ENCODE measurements around the gene PDAP1. TPM values are rescaled to one million over a fixed set of nuclear protein-coding genes. Genes with fewer than 3 reads are reported as not detected.
A peak's percentile ranks its signal among the peaks of the same experiment; 100 is the strongest.
"Not testable (repeated sequence)": the region's sequence is repeated elsewhere in the genome, so short reads cannot be mapped to it uniquely, and the experiment has no call there.

PDAP1 gene
- total and polyA plus RNA-seq, 8 donors, result 27.8 to 84.6 (median 39.8) TPM

GRCh38 chr7:99363286-99363685, 45.1 kb downstream of the PDAP1 start:
- DNase-seq (no peak), FAIRE-seq (no peak), ATAC-seq (no peak)
- 93 to 96% methylated on average over 5 of the region's 5 CpGs for WGBS, 2 donors
- H3K27me3 ChIP-seq, result no peaks in the 10 kb centered on the region
- peaks cover 3 to 61% (median 22%) of the 10 kb centered on the region in 3 donors for H3K36me3 ChIP-seq
- intact Hi-C loops (cut with DNase I), result no loop called here
- H3K4me1 ChIP-seq, result no peaks in the 10 kb centered on the region
- no peaks in the 10 kb centered on the region for H3K9me3 ChIP-seq
- H3K27ac ChIP-seq, result no peak overlapping the region
- no peak overlapping the region for H3K4me3 ChIP-seq
- TF ChIP-seq, protein P1, sequence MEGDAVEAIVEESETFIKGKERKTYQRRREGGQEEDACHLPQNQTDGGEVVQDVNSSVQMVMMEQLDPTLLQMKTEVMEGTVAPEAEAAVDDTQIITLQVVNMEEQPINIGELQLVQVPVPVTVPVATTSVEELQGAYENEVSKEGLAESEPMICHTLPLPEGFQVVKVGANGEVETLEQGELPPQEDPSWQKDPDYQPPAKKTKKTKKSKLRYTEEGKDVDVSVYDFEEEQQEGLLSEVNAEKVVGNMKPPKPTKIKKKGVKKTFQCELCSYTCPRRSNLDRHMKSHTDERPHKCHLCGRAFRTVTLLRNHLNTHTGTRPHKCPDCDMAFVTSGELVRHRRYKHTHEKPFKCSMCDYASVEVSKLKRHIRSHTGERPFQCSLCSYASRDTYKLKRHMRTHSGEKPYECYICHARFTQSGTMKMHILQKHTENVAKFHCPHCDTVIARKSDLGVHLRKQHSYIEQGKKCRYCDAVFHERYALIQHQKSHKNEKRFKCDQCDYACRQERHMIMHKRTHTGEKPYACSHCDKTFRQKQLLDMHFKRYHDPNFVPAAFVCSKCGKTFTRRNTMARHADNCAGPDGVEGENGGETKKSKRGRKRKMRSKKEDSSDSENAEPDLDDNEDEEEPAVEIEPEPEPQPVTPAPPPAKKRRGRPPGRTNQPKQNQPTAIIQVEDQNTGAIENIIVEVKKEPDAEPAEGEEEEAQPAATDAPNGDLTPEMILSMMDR (IDR thresholded peaks at IDR 0.05), result no peak

DNA sequence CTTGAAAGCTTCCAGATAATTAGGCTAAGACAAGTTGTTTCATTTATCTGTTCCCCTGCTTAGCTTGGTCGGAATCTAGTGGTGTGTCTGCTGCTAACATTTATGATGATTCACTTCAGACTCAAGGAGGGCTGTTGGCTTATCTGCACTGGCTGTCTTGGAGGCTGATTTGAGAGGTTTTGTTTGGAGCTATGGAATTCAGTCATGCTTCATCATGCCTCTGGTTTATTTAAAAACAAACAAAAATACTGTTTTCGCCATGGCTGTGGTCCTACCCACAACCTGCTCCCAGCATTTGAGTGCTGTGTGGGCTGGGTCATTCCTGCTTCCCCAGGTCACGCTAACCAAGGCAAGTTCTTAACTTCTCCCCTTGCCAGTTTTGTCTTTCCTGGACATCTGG, 45.6 kb downstream of the PDAP1 start:
- H3K36me3 ChIP-seq, result peaks cover 3 to 66% (median 26%) of the 10 kb centered on the region in 3 donors
- no peak overlapping the region for H3K4me3 ChIP-seq
- DNase-seq, result no peak
- intact Hi-C loops (cut with DNase I), result no loop called here
- no peaks in the 10 kb centered on the region for H3K9me3 ChIP-seq
- WGBS, 2 donors, result 88 to 90% methylated on average over 3 of the region's 3 CpGs
- H3K27me3 ChIP-seq, result no peaks in the 10 kb centered on the region
- H3K4me1 ChIP-seq, result no peaks in the 10 kb centered on the region
- ATAC-seq, result peak in 1 of 4 donors; percentile 22
- no peak for FAIRE-seq
- TF ChIP-seq, protein P1 (IDR thresholded peaks at IDR 0.05), result no peak
- H3K27ac ChIP-seq, result no peak overlapping the region

DNA sequence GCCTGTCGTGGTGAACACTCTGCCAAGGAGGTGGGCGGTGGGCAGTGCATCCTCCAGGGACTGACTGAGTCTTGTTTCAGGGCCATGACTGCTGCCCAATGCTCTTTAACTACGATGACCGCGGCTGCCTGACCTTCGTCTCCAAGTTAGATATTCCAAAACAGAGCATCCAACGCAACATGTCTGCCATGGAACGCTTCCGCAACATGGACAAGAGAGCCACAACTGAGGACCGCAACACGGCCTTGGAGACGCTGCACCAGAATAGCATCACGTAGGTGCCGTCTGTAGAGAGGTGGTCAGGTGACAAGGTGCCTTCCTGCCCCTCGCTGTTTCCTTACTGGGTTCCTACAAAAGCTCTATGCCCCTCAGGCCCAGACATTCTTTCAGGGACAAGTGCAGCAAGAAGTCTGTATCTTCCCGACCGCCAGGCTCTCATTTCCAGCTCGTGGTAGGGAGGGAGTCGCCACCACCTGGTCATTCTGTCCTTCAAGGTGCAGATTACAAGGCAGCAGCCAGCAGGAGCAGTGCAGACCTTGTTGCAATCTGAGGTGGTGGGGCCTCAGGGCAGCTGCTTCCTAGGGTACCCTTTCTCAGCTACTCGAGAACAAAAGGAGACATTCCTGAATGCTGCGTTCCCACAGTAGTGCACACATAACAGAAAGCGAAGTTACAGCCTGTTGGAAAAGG, 48.8 kb downstream of the PDAP1 start:
- H3K4me1 ChIP-seq, result no peaks in the 10 kb centered on the region
- intact Hi-C loops (cut with DNase I), result no loop called here
- peaks cover 0 to 58% (median 28%) of the 10 kb centered on the region in 3 donors for H3K36me3 ChIP-seq
- FAIRE-seq (no peak), DNase-seq (no peak), ATAC-seq (no peak)
- H3K4me3 ChIP-seq, result no peak overlapping the region
- no peaks in the 10 kb centered on the region for H3K9me3 ChIP-seq
- WGBS, 2 donors, result 89 to 91% methylated on average over 22 of the region's 22 CpGs
- no peak overlapping the region for H3K27ac ChIP-seq
- TF ChIP-seq, protein P1 (IDR thresholded peaks at IDR 0.05), result no peak
- H3K27me3 ChIP-seq, result no peaks in the 10 kb centered on the region

DNA sequence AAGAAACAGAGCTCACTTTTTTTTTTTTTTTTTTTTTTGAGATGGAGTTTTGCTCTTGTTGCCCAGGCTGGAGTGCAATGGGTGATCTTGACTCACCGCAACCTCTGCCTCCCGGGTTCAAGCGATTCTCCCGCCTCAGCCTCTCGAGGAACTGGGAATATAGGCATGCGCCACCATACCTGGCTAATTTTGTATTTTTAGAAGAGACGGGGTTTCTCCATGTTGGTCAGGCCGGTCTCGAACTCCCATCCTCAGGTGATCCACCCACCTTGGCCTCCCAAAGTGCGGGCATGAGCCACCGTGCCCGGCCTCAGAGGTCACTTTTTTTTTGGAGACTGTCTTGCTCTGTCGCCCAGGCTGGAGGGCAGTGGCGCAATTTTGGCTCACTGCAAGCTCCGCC, 49.9 kb downstream of the PDAP1 start:
- ATAC-seq; H3K27me3 ChIP-seq; DNase-seq; H3K27ac ChIP-seq; H3K4me1 ChIP-seq; FAIRE-seq; intact Hi-C loops (cut with DNase I); H3K4me3 ChIP-seq; H3K9me3 ChIP-seq: not testable (repeated sequence)
- peaks cover 0 to 59% (median 22%) of the 10 kb centered on the region in 3 donors for H3K36me3 ChIP-seq
- WGBS, 2 donors, result 96% methylated on average over 15 of the region's 15 CpGs

DNA sequence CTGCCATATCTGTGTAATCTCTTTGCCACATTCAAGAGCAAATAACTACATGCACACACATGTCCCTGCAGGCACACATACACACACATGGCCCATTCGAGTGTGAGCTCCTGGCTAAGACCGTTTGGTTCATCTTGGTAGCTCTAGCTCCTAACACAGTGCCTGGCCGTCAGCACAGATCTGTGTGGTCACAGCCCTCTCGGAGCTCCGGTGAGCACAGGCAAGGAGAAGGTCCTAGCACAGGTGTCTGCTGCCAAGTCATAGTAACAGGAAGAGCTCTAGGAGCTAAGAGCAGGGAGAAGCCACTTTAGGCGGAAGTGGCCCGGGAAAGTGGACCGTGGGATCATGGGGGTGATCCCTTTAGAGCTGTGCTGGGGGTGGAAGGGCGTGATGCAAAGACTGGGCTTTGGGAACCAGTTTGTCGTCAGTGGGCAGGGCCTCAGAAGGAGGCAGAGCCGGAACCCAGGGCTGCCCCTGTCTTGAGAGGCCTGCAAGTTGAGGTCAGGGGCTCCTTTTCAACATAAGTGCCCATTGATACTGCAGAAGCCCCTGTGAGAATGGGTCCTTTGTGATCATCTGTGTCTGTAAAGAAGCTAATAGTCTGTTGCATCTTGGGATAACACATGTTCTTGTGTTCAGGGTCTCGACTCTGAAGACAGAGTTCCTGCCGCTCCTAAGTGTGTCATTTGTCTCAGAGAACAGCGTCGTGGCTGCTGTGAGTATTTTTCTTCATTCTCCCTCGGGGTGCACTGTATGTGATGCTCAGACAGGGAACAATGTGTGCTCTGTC, 50.5 kb downstream of the PDAP1 start:
- TF ChIP-seq, protein P1 (IDR thresholded peaks at IDR 0.05), result no peak
- Histone ChIP-seq H3K9me3 (no peaks in the 10 kb centered on the region), H3K4me3 (no peak overlapping the region), H3K27ac (no peak overlapping the region), H3K27me3 (no peaks in the 10 kb centered on the region), H3K4me1 (no peaks in the 10 kb centered on the region), H3K36me3 (peaks cover 0 to 57% (median 21%) of the 10 kb centered on the region in 3 donors)
- peak in 1 of 6 donors; percentile 42 for DNase-seq
- FAIRE-seq, result no peak
- 91 to 95% methylated on average over 16 of the region's 16 CpGs for WGBS, 2 donors
- intact Hi-C loops (cut with DNase I), result no loop called here
- no peak for ATAC-seq

Data from pancreas (tissue), 10 donors.